GM21737 (cell line): Measurements from ENCODE around the gene ARR3.
"Not testable (repeated sequence)": the region's sequence is repeated elsewhere in the genome, so short reads cannot be mapped to it uniquely, and the experiment has no call there.

Experiments used
- ATAC-seq: cut with Tn5 transposase; IDR thresholded peaks from one replicate; pipeline ENCODE4 v1.9.1; 2021; ENCODE audit warnings: mild to moderate bottlenecking, moderate library complexity; ENCODE audit not compliant: unreplicated experiment

ARR3 gene

DNA sequence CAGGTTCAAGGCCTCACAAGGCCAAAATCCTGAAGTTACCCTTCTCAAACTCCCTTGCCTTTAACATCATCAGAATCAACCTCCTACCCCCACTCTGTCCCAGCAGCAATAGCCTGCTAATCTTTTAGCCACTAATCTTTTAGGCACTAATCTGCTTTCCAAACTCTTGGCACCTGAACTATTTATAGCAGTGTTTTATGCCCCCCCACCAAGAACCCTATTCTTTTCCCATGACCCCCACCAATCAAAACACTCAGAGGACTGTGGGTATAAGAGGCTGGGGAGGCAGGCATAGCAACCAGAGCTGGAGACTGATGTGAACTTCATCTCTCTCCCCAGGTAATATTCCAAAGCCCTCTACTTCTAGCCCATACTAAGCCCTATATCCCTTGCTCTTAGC lies at the start of gene ARR3:
ARR3 (plus strand) TSS at position 301 of the 400 bp plus-strand sequence. CDS start 1,052 bp downstream, outside the sequence.
- ATAC-seq = no peak

DNA sequence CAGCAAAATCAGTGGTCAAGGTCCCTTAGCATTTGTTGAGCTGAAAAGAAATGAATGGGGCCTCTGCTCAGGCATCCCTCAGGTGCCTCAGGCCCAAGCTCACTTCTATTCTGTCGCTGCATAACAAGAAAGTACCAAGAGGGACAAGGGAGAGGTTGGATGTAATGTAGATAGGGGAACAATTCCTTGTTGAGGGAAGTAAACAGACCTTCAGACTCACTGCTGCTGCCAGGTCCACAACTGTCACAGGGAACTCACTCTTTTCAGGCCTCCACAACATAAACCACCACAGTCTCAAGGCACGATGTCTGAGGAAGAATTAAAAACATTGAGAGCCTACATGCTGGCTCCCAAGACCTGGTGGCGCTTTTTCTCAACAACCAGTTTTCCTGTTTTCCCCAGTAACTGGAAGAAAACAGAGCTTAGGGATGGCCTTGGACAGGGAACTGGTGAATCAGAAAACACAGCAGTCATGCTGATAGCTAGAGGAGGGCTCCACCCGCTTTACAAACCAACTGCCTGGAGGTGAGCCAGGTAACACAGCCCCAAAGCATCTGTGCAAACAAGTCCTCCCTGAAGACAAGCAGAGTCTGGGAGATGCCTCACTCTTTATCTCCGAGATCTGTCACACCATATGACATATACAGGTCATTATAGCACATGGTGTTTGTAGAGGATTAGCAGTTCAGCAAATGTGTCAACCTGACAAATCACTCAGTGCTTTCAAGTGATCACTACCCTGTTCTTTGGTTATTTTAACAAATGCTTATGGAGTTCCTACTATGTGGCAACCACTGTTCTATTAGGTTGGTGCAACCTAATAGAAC lies 48.0 kb upstream of the ARR3 start:
- ATAC-seq = no peak

- no peak for ATAC-seq
Observed at GRCh38 chrX:70226048-70226447, 42.1 kb upstream of the ARR3 start.

GRCh38 chrX:70226687-70227086 lies 41.4 kb upstream of the ARR3 start:
- ATAC-seq = no peak

GRCh38 chrX:70231666-70232065 lies 36.5 kb upstream of the ARR3 start:
- no peak for ATAC-seq

DNA sequence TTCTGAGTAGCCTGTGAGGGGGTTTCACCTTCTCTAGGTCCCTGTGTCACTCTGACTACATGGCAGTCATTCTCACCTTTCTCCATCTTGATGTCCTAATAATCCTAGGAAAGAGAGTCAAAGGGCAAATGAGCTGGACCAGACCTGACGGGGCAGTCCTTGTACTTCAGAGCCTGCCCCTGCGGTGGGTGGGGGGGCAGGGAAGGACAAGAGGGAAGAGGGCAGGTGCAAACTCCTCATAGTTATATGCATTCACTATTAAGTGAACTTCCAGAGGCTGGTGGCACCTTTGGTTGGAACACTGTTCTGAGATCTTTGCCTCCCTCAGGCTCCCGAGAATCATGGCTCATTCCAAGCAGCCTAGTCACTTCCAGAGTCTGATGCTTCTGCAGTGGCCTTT lies 33.8 kb upstream of the ARR3 start, which contains the start of gene AWAT1:
AWAT1 (plus strand) TSS at position 301 of the 400 bp plus-strand sequence; CDS start at position 342, 41 bp downstream.
- ATAC-seq = no peak

- no peak for ATAC-seq
Observed at GRCh38 chrX:70240751-70241150, 27.4 kb upstream of the ARR3 start.

- ATAC-seq = no peak
Observed at GRCh38 chrX:70241501-70241900, 26.6 kb upstream of the ARR3 start.

DNA sequence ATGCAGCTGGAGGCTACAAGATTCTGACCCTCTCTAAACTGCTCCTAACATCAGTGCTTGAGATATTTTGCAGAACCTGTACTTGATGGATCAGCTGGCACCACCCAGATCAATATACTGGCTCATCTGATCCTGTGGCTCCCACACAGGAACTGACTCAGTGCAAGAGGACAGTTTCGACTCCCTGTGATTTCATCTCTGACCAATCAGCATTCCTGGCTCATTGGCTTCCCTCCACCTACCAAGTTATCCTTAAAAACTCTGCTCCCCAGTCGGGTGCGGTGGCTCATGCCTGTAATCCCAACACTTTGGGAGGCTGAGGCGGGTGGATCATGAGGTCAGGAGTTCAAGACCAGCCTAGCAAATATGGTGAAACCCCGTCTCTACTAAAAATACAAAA lies 24.5 kb upstream of the ARR3 start:
- not testable (repeated sequence) for ATAC-seq

DNA sequence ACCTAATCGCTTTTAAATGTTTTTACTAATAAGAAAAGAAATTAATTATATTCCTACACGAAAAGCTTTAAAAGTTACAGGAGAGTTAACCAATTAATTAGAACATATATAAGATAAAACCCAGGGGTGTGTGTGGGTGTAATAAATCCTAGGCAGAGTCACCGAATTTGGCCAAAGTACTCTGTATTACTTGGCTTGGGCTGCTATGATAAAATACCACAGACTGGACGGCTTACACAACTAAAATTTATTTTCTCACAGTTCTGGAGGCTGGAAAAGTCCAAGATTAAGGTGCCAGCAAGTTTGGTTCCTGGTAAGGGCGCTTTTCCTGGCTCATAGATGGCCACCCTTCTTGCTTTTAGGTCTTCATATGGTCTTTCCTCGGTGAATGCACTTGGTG lies 23.3 kb upstream of the ARR3 start:
- ATAC-seq = no peak

DNA sequence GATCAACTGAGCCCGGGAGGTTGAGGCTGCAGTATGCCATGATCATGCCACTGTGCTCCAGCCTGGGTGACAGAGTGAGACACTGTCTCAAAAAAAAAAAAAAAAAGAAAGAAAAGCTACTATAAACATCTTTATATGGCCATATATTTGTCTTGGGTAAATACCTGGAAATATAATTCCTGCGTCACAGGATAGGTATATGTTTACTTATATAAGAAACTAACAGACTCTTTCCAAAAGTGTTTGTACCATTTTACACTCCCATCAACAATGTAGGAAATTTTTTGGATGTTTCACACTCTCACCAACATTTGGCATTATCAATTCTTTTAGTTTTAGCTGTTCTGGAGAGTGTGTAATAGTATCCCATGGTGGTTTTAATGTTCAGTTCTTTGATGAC lies 20.9 kb upstream of the ARR3 start:
- no peak for ATAC-seq

GRCh38 chrX:70252491-70252890 lies 15.6 kb upstream of the ARR3 start:
- no peak for ATAC-seq

GRCh38 chrX:70253377-70254062 lies 14.6 kb upstream of the ARR3 start:
- ATAC-seq = no peak

- ATAC-seq = no peak
Observed at GRCh38 chrX:70254063-70254400, 14.1 kb upstream of the ARR3 start.

- ATAC-seq = no peak
Observed at GRCh38 chrX:70254909-70255308, 13.2 kb upstream of the ARR3 start.

GRCh38 chrX:70255452-70255851 lies 12.7 kb upstream of the ARR3 start:
- no peak for ATAC-seq

DNA sequence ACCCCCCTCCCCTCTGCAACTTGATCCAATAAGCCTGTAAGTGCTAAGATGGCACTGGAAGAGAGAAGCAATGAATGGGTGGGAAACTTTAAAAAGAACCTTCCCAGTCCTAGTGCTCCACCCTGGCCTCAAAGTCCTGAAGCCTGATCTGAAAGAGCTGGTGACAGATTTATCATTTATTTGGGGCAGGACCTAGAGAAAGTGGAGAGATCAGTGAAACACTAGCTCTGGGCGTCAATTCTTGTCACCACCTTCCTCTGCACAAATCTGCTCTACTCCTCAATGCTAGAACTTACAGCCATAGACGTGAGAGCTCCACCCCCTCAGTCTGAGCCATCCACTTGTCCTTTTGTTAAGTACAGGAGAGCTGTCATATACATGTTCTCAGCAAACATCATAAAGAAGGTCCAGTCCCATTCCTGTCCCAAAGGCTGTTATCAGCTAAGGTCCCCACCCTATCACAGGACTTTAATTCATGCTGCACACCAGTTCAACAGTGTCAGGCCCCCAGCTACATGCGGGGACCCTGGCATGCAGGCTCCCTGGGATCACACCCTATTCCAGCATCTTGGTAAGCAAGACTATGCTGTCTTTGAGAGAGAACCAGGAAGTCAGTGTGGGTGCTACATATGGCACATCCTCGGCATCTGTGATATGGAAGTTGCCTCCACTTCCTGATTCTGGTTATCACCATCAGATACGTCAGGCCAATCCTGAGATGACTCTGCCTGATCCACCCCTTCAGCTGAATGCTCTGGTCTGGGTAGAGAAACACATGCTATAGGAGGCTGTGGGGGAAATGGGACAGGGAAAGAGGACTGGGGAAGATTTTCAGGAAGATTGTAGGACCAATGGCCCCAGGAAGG lies 10.5 kb upstream of the ARR3 start:
- ATAC-seq = no peak

DNA sequence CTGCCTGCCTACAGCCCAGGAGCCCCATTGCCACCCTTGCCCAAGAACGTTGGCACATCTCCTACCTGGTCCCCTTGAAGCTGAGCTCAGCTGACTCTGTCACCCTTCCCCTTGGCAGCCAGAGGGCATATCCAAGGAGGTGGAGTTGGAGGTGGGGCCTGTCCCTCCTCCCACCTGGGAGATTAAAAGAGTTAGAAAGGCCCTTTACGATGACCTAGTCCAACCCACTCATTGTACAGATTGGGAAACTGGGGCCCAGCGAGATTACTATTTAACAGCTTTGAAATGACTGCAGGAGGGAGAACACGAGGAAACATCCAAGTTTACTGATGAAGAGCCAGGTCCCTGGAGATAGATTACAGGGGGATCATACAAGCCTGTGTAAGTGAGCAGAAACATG lies 8.0 kb upstream of the ARR3 start, which contains the start of gene P2RY4:
P2RY4 (minus strand) TSS at position 101 of the 400 bp plus-strand sequence. CDS start 580 bp downstream, outside the sequence.
- no peak for ATAC-seq

- ATAC-seq = no peak
Observed at GRCh38 chrX:70262952-70263567, 5.1 kb upstream of the ARR3 start.

DNA sequence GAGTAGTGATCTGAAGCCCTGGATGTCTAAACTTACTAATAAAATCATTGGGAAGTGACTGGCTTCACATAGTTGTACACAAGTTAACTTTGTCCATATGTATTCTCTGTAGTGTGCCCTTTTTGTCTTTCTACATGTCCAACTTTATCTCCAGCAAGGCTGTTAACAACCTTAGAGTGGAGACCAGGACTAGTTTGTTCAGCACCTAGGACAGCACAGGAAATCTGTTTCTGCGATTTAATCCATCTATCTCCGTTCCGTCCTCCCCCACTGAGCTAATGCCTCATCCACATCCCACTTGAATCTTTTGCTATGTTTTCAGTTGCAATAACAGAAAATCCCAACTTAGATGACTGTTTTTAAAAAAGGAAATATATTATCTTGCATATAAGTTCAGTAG lies 3.4 kb upstream of the ARR3 start:
- ATAC-seq = no peak

- not testable (repeated sequence) for ATAC-seq
Observed at GRCh38 chrX:70274029-70274428, 5.9 kb downstream of the ARR3 start.
